HG03039 (cell line): ENCODE measurements around the gene C1QTNF6.
"Not testable (repeated sequence)": the region's sequence is repeated elsewhere in the genome, so short reads cannot be mapped to it uniquely, and the experiment has no call there.

ENCODE experiments used
- ATAC-seq: cut with Tn5 transposase; IDR thresholded peaks from one replicate; pipeline ENCODE4 v1.9.1; 2021; ENCODE audit warnings: mild to moderate bottlenecking, moderate library complexity; ENCODE audit not compliant: unreplicated experiment

Gene C1QTNF6

GRCh38 chr22:37208401-37209139 lies 20.5 kb upstream of the C1QTNF6 start:
- ATAC-seq = no peak

GRCh38 chr22:37207981-37208380 lies 19.9 kb upstream of the C1QTNF6 start:
- ATAC-seq = no peak

GRCh38 chr22:37206841-37207821 lies 19.1 kb upstream of the C1QTNF6 start:
- no peak for ATAC-seq

GRCh38 chr22:37206118-37206840 lies 18.2 kb upstream of the C1QTNF6 start:
- ATAC-seq = no peak

- no peak for ATAC-seq
These were observed 17.0 kb upstream of the C1QTNF6 start for GRCh38 chr22:37205046-37205445.

- ATAC-seq = no peak
These were observed 16.1 kb upstream of the C1QTNF6 start for GRCh38 chr22:37204045-37204655.

- no peak for ATAC-seq
These were observed 15.5 kb upstream of the C1QTNF6 start for GRCh38 chr22:37203354-37204044.

- no peak for ATAC-seq
These were observed 14.7 kb upstream of the C1QTNF6 start for GRCh38 chr22:37202716-37203115.

GRCh38 chr22:37202001-37202555 lies 14.0 kb upstream of the C1QTNF6 start:
- ATAC-seq = no peak

- ATAC-seq = not testable (repeated sequence)
These were observed 13.4 kb upstream of the C1QTNF6 start for GRCh38 chr22:37201443-37201820.

- no peak for ATAC-seq
These were observed 11.7 kb upstream of the C1QTNF6 start for GRCh38 chr22:37199760-37200108.

- ATAC-seq = peak; percentile 90
These were observed 11.2 kb upstream of the C1QTNF6 start for GRCh38 chr22:37199103-37199759.

GRCh38 chr22:37198258-37199102 lies 10.4 kb upstream of the C1QTNF6 start:
- ATAC-seq = no peak

- ATAC-seq = no peak
These were observed 9.6 kb upstream of the C1QTNF6 start for GRCh38 chr22:37197451-37198257.

- ATAC-seq = no peak
These were observed 8.7 kb upstream of the C1QTNF6 start for GRCh38 chr22:37196539-37197450.

GRCh38 chr22:37195921-37196320 lies 7.9 kb upstream of the C1QTNF6 start:
- no peak for ATAC-seq

GRCh38 chr22:37194750-37195149 lies 6.7 kb upstream of the C1QTNF6 start:
- ATAC-seq = no peak
